GM13977 (cell line): ENCODE results near the gene TAS1R1.

Experiments used
- DNase-seq: peaks from one replicate; pipeline ENCODE4 v3.0.0; 2012; ENCODE audit warnings: low spot score
- CTCF ChIP-seq: IDR thresholded peaks from 2 replicates; pipeline ENCODE4 v1.5.1; 2012; ENCODE audit warnings: mild to moderate bottlenecking, control low read depth; ENCODE audit not compliant: insufficient read depth; ENCODE audit errors: extremely low read depth, missing control alignments
- in situ Hi-C: fragments of 300-500 bp; cut with MboI; formaldehyde crosslinking; loops from one replicate; pipeline ENCODE4 v1.12.0; 2022; ENCODE audit warnings: low sequenced_read_pairs, low pct_unique_long_range_greater_than_20kb, mixed read lengths, inconsistent platforms; ENCODE audit not compliant: unreplicated experiment

The TAS1R1 gene

DNA sequence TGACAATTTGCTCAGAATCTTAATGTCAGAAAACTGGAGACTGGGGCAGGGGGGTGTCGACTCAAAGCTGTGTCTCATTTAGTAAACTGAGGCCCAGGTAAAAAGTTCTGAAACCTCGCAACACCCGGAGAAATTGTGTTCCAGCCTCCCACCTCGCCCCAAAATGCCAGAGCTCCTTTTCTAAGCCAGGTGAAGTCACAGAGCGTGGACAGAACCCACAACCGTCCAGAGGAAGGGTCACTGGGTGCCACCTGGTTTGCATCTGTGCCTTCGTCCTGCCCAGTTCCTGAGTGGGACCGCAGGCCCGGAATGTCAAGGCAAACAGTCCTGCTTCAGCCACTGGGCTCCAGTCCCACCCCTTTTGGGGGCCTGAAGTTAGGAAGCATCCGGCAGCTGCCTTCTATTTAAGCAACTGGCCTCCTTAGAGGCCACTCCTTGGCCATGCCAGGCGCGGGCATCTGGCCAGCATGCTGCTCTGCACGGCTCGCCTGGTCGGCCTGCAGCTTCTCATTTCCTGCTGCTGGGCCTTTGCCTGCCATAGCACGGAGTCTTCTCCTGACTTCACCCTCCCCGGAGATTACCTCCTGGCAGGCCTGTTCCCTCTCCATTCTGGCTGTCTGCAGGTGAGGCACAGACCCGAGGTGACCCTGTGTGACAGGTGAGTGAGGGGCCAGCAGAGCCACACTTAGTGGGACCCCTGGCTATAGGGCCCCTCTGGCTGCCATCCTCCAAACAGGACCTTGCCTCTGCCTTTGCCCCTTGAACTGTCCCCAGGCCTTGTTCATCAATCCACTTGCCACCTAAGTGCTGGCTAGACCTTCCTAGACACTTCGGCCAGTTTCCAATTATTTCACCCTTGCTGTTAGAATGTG, at the start of gene TAS1R1:
Gene TAS1R1 (plus strand): TSS at position 401 of the 872 bp plus-strand sequence. CDS start 67 bp downstream, at position 468.
- no peak for DNase-seq
- no peak for TF ChIP-seq CTCF
- in situ Hi-C loops = no loop called here

DNA sequence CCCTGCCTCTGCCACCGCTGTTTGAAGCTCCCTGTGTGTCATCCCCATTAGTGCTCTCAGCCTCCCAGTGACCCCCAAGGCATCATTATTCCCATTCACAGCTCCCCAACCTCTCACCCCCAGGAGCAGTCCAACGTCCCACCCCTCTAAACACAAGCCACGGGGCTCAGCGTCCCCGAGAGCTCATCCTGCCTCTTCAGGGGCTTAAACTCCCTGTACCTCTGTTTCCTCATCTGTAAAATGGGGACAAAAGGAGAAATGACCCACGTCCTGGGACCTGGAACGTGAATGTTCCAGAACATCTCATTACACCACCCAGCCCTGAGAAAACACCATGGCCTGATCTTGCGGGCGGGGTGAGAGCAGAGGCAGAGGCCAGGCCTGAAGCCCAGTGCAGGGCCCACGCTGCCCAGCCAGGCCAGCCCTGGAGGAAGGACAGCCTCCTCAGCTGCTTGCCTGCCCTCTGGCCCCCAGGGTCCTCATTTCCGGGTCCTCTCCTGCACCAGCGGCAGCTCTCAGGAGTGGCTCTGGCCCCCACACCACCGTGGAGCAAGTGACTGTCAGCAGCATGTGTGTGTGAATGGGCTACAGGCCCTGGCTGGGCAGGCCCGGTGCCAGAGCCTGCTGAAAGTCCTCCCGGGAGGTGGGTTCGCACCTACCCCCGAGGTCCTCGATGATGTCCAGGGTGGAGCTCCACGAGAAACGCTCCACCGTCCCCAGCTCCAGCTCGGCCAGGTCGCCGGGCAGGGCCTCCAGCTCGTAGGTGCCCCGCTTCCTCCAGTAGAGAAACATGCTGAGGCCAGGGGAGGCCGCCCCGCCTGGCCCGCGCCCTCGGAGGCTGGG, 49.5 kb upstream of the TAS1R1 start:
- TF ChIP-seq CTCF = no peak
- DNase-seq = no peak
- in situ Hi-C loops = no loop called here

- in situ Hi-C loops = no loop called here
- no peak for TF ChIP-seq CTCF
- no peak for DNase-seq
Observed at GRCh38 chr1:6506210-6507036, 48.7 kb upstream of the TAS1R1 start.

DNA sequence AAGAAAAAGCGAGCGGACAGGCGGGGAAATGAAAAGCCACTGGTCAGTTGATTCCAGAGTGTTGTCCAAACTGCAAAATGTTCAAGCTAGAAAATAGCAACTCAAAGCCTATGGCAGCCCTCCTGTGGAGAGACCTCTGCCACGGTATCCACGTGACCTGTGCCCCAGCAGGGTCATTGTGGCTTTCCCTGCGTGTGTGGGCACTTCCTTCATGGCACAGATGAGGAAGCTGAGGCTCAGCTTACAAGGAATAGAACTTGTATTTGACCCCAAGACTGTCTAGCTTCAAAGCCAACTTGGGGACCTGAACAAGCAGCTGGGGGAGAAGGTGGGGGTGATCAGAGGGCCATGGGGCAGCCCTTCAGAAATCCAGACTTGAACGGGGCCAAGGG, 48.1 kb upstream of the TAS1R1 start:
- in situ Hi-C loops = no loop called here
- DNase-seq = no peak
- no peak for TF ChIP-seq CTCF

DNA sequence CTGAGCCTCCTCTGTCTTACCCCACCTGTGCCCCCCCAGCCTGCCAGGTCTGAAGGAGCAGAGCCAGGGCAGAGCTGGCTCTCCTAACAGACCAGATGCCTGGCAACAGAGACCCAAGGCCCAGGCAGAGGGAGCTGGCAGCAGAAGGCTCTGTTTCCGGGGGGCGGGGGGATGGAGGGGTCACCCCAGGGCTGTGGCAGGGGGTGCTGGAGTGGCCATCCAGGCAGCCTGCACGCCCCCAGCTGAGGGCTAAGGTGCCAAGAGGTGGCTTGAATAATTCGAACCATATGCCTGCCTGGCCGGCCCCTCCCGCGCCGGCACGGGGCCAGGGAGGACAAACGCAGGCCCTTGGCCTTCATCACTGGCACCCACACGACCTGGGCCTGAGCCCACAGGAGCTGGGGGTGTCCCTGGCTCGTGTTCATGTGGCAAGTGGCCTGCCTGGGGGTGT, 47.6 kb upstream of the TAS1R1 start:
- in situ Hi-C loops = no loop called here
- no peak for TF ChIP-seq CTCF
- no peak for DNase-seq
